Glomerular endothelial cell (primary cell): ENCODE data around the gene GOSR2. TPM values are rescaled to one million over a fixed set of nuclear protein-coding genes. Genes with fewer than 3 reads are reported as not detected.
"Not testable (repeated sequence)": the region's sequence is repeated elsewhere in the genome, so short reads cannot be mapped to it uniquely, and the experiment has no call there.

Experiments used
- DNase-seq: peaks from one replicate; pipeline ENCODE4 v3.0.0-alpha.2; 2011; ENCODE audit warnings: low read depth, low spot score; ENCODE audit errors: extremely low read depth
- total RNA-seq: library from RNA; depleted of rRNA; stranded (reverse); fragments of >200 nt; gene quantifications from 2 replicates; pipeline ENCODE4 v1.2.3, GENCODE V29; 2015

GOSR2 gene
- total RNA-seq, 1 donor from 2014 or later: 44.5 TPM

DNA sequence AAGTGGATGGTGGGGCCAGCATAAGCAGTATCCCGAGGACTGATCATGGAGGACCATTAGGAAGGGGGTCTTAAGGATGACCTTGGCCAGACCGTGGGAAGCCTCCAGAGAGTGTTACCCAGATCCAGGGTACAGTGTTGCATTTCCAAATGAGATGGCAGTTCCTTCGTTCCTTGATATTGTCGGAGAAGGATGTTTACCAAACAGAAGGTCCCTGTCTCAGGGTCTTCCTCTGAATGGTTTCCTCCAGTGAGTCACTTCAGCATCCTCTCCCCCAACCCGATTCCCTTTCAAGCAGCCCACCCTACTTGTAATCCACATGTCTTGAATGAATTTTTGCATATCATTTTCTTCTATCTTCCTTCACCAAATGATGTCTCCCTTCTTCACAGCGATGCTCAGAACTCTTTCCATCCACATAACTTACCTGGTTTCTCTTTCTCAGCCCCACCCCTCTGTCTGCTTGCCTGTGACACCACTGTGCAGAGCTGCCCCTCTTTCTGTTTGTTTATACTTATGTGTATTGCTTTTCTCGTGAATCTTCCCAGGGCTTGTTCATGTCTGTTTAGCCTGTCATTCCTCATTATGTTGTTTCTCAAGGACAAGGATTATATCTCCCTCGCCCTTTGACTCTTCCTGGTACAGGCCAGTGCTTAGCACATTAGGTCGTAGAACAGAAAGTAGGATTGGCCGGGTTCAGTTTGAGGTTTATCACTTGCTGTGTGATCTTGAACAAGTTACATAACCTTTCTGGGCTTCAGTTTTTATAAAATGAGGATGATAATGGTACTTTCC lies 5.7 kb downstream of the GOSR2 start:
- no peak for DNase-seq

DNA sequence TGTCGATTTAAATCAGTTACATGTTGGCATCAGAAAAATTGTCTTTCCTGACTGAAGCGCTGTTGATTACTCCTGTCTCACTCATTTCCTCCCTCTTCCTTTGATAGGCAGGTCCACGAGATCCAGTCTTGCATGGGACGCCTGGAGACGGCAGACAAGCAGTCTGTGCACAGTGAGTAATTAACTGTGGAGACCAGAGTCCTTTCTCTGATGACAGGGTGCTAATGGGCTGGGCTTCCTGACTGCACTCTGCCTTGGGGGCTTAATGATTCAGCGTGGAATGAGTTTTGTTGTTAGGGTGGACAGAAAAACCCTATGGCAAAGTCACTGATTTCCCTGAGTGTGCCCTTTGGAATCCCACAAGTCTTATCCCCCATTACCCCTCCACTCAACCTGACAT lies 6.5 kb downstream of the GOSR2 start:
- DNase-seq: no peak

DNA sequence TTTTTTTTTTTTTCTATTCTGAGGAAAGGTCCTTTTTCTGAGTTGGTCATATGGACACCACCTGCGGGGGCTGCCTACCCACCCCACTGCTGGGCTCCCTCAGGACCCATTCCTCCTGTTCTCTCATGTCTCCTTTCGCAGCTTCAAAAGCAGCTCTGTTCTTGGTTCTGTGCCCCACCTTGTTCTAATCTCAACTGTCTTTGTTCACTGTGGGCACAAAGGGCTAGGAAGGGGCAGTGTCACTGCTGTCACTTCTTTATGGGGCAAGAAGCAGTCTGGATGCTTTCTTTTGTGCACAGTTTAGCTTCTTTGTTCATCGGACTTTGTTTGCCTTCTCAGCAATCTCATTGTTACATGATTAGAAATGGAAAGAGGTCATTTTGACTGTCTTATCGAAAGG lies 7.1 kb downstream of the GOSR2 start:
- no peak for DNase-seq

- DNase-seq: no peak
Measured at GRCh38 chr17:46931596-46931995, 8.6 kb downstream of the GOSR2 start.

DNA sequence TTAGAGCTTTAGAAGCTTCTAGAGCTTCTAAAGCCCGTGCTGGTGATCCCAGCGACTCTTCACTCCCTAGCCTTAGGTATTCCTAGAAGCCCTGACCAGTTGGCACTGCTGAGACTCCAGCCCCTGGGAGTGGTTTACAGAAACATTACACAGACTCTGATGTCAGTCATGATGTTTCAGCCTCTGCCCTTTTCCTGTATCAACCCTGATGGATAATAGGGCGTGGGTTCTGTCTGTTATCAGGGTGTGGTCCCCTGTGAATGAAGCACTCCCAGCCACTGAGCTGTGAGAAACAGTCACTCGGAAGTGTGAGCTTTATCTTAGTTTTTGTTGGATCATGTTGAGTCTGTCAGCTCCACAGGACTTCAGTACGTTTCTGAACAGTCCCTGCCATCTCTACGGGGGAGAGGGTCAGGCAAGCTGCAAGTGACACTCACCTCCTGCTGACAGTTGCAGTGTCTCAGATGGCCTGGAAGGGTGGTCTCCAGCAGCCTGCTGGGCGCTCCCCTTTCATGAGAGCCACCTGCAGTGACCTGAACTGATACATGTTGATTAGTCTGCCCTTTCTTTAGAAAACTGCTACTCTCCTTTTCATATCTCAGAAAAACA lies 12.8 kb downstream of the GOSR2 start:
- no peak for DNase-seq

DNA sequence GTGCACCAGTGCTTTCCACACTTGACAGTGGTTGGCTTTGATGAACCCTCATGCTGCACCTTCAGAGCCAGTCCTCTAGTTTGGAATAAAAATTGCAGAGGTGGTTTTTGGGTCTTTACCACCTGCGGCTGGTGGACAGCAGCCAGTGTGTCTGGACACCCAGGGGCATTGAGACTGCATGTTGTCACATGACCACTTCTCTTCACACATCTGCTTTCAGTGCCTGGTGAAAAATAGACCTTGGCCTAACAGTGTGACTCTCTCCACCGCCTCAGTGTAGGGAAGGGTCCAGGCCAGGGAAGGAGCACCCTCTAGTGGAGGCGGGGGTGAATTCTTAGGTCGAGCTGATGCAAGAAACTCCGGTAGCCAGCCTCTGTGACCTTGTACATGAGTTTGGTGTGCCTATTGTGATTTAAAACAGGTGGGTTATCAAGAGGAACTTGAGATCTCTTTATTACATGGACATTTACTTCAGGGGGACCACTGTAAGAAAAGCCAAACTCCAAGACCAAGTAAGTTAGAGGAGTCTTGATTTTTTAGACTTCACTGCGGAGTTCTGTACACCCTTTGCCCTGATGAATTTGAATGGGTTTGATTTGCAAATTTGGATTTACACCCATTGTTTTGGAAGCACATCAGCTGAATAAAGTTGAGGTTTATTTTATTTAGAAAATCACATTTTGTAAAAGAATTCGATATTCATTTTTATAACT lies 17.9 kb downstream of the GOSR2 start:
- DNase-seq: no peak

DNA sequence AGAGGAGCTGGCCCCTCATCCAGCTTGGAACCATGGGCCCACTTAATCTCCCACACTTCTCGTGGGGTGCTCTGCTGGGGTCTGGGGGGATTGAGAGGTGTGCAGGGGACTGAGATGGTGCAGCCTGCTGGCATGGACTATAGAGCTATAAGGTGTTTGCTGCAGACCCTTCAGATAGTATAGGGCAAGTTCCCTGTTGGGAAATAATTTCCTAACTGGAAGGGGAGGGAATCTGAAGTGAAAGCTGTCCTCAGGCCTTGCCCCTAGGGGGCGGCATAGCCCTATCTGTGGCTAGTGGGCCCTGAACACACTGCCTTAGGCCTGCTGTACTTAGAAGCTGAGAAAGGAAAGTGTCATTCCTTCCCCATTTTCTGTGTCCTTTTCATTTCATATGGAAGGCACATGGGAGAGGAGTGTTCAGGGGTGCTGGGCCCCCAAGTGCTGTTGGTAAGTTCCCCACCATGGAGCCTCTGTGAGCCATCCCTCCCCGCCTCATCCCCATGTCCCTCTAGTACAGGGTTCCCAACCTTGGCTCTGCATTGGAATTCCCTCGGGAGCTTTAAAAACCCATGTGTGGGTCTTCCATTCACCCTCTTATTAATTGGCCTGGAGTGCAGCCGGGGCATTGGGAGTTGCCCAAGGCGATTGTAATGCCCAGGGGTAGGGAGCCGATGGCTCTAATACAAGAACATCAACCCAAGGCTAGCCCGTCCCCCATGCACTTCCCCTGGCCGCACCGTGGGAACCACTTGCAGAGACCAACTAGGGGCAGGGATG lies 19.7 kb downstream of the GOSR2 start:
- no peak for DNase-seq

GRCh38 chr17:46943218-46943500 lies 20.2 kb downstream of the GOSR2 start:
- no peak for DNase-seq

DNA sequence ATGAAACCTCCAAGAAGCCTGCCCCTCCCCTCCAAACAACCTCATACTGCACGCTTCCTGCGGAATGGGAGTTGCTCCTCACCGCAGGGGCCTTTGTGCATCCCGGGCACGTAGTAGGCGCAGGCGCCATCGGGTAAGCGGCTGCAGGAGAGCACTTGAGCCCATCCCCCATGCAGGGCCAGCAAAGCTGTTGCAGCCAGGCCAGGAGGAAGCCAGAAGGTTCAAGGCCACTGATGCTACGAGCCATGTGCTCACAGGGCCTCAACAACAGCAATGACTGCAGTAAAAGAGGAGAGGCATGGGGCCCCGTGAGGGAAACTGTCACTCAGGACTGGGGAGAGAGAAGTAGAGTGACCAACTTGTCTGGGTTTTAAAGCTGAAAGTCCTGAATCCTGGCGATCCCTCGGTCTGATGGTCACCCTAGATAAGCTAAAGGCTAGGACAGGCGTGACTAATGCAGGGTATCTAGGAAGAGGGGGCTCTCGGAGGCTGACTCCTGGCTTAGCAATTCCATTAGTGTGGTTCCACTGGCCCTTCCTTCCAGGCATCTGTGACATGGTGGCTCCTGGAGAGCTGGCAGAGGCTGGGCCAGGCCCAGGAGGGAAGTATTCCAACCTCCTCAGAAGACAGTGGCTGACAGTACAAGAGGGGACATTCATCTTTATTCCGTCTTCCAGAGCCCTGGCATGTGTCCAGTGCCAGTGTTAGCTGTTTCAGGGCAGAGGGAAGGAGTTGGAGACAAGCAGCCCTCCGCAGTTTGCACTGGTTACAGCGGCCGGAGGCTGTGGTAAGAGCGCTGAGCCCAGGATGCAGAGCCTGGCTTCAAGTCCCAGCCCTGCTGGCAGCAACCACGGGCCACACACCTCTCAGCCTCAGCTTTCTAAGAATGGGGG lies 20.8 kb downstream of the GOSR2 start:
- DNase-seq: no peak

DNA sequence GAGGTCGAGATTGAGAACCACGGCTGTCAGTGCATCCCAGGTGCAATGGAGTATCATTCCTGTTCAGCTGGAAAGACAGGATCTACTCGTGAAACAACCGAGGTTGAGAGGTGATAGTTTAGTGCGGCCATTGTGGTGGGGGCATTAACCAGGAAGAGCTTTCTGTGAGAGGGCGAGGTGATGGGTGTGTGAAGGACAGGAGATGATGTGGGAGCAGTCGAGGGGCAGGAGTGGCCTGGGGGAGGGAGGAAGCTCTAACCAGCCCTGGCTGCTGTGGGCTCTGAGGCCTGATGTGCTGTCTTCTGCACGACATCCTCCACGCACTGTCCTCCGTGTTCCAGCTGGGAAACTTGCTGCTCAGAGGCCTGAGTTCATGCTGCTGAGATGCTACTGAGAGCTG lies 22.0 kb downstream of the GOSR2 start:
- no peak for DNase-seq

DNA sequence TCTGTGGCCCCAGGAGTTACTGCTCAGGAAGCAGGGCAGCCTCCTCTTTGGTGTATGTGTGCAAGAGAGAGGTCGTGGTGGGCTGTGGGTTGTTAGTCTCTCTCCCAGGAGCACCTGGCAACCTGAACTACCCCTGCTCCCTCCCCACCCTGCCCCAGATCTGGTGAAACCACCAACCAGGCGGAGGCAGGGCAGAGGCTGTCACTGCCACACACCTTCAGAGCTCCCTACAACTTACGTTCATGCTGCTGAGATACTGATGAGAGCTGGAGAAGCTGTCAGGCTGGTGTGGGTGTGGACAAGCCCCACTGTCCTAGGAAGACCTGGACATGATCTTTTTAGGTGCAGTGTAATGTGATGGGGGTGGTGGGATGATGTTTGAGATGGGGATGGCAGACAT lies 24.3 kb downstream of the GOSR2 start:
- DNase-seq: no peak

GRCh38 chr17:46948544-46948943 lies 25.6 kb downstream of the GOSR2 start:
- DNase-seq: no peak

GRCh38 chr17:46949291-46950174 lies 26.6 kb downstream of the GOSR2 start:
- DNase-seq: no peak

GRCh38 chr17:46950342-46950996 lies 27.5 kb downstream of the GOSR2 start:
- DNase-seq: no peak

DNA sequence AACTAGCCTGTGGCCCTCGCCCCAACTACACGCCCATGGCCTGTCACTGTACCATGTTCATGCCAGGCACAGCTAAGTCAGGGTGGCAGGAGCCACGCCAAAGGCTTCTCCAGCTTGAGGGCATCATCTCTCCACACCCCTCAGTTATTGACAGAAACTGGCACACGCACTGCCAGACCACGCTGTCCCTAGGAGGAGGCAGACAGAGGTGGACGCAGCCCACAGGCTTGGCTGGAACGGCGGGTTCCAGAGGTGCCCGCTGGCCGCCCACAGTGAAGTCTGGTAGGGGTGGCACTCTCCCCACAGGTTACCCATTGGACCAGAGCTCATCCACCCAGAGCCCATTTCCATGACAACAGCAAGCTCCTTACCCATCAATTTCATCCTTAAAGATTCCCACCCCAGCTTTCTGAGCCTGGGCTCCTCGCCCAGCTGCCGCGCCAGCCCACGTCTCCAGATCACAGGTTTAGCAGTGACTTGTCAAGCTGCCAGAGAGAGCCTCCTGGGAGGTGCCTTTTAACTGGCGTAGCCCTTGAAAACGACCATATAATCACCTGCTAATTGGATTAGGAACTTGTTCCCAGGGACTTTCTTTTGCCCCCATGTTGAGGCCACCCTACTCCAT lies 28.1 kb downstream of the GOSR2 start:
- DNase-seq: no peak

- DNase-seq: no peak
Measured at GRCh38 chr17:46951706-46952105, 28.7 kb downstream of the GOSR2 start.

GRCh38 chr17:46952115-46952514 lies 29.2 kb downstream of the GOSR2 start:
- no peak for DNase-seq

DNA sequence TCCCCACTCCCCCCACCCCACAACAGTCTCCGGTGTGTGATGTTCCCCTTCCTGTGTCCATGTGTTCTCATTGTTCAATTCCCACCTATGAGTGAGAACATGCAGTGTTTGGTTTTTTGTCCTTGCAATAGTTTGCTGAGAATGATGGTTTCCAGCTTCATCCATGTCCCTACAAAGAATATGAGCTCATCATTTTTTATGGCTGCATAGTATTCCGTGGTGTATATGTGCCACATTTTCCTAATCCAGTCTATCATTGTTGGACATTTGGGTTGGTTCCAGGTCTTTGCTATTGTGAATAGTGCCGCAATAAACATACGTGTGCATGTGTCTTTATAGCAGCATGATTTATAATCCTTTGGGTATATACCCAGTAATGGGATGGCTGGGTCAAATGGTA lies 30.2 kb downstream of the GOSR2 start:
- DNase-seq: not testable (repeated sequence)
